Loucy (cell line): Measurements from ENCODE around the gene CAMTA1.

Experiments used
- H2AFZ ChIP-seq: fragments of 200-600 bp; sonication (generic); 2 replicates; pipeline ENCODE4 v1.6.0; 2016; ENCODE audit warnings: antibody characterized with exemption, mild to moderate bottlenecking, low read length, moderate library complexity
- H3F3A ChIP-seq: fragments of 200-600 bp; 2 replicates; pipeline ENCODE4 v1.6.0; 2016; ENCODE audit warnings: antibody characterized with exemption, low read depth, mild to moderate bottlenecking
- H3K27me3 ChIP-seq: fragments of 200-600 bp; sonication (generic); 2 replicates; pipeline ENCODE4 v1.6.1; 2014; ENCODE audit warnings: low read length, mild to moderate bottlenecking; ENCODE audit not compliant: insufficient read depth, poor library complexity, severe bottlenecking
- H3K36me3 ChIP-seq: fragments of 200-600 bp; sonication (generic); 2 replicates; pipeline ENCODE4 v1.6.1; 2016; ENCODE audit warnings: low read length; ENCODE audit not compliant: insufficient read depth
- H3K4me1 ChIP-seq: fragments of 200-600 bp; sonication (generic); 2 replicates; pipeline ENCODE4 v1.5.1; 2014; ENCODE audit warnings: low read length, mild to moderate bottlenecking; ENCODE audit not compliant: insufficient read depth, poor library complexity, severe bottlenecking
- H3K4me2 ChIP-seq: fragments of 200-600 bp; sonication (generic); 2 replicates; pipeline ENCODE4 v1.6.0; 2014; ENCODE audit warnings: antibody characterized with exemption, low read length, low read depth, mild to moderate bottlenecking; ENCODE audit not compliant: poor library complexity, severe bottlenecking
- H3K4me3 ChIP-seq: fragments of 200-600 bp; sonication (generic); 2 replicates; pipeline ENCODE4 v1.5.1; 2014; ENCODE audit warnings: low read length, mild to moderate bottlenecking, mixed read lengths; ENCODE audit not compliant: poor library complexity, severe bottlenecking
- H3K79me2 ChIP-seq: fragments of 200-600 bp; sonication (generic); 2 replicates; pipeline ENCODE4 v1.6.1; 2014; ENCODE audit warnings: low read length; ENCODE audit not compliant: insufficient read depth
- H3K9ac ChIP-seq: fragments of 200-600 bp; sonication (generic); 2 replicates; pipeline ENCODE4 v1.6.0; 2014; ENCODE audit warnings: mild to moderate bottlenecking, low read depth, low read length, moderate library complexity; ENCODE audit not compliant: poor library complexity, severe bottlenecking
- H3K9me2 ChIP-seq: fragments of 200-600 bp; sonication (generic); replicated peaks from 2 replicates; pipeline ENCODE4 v1.6.1; 2016; ENCODE audit warnings: low read depth, low read length, mixed read lengths
- H3K9me3 ChIP-seq: fragments of 200-600 bp; sonication (generic); 2 replicates; pipeline ENCODE4 v1.6.1; 2014; ENCODE audit warnings: mild to moderate bottlenecking, antibody characterized with exemption, low read length, low read depth; ENCODE audit not compliant: insufficient read depth
- H4K20me1 ChIP-seq: fragments of 200-600 bp; sonication (generic); 2 replicates; pipeline ENCODE4 v1.6.0; 2014; ENCODE audit warnings: antibody characterized with exemption, low read length, mild to moderate bottlenecking; ENCODE audit not compliant: insufficient read depth, poor library complexity, severe bottlenecking
- CTCF ChIP-seq: fragments of 200-600 bp; sonication (generic); conservative IDR thresholded peaks from 2 replicates; pipeline ENCODE4 v1.5.1; 2014; ENCODE audit warnings: mild to moderate bottlenecking, antibody characterized with exemption, low read length
- EZH2phosphoT487 ChIP-seq: fragments of 200-600 bp; IDR thresholded peaks from 2 replicates; pipeline ENCODE4 v1.6.1; 2018; ENCODE audit warnings: antibody characterized with exemption, mild to moderate bottlenecking, moderate library complexity, borderline replicate concordance

CAMTA1 gene

GRCh38 chr1:6905331-6905730 is 120.1 kb downstream of the CAMTA1 start:
- no peak overlapping the region for H3K4me2 ChIP-seq
- peaks cover 5% of the 10 kb centered on the region for H3K4me1 ChIP-seq
- no peak for TF ChIP-seq CTCF
- TF ChIP-seq EZH2phosphoT487: no peak
- no peaks in the 10 kb centered on the region for H3K9me2 ChIP-seq
- H3K4me3 ChIP-seq: no peak overlapping the region
- H3K9me3 ChIP-seq: no peaks in the 10 kb centered on the region
- H4K20me1 ChIP-seq: no peaks in the 10 kb centered on the region
- no peak overlapping the region for H2AFZ ChIP-seq
- no peaks in the 10 kb centered on the region for H3F3A ChIP-seq
- H3K9ac ChIP-seq: no peak overlapping the region
- no peaks in the 10 kb centered on the region for H3K79me2 ChIP-seq
- H3K27me3 ChIP-seq: no peaks in the 10 kb centered on the region
- no peaks in the 10 kb centered on the region for H3K36me3 ChIP-seq

- Histone ChIP-seq H3F3A (no peaks in the 10 kb centered on the region), H3K9me3 (no peaks in the 10 kb centered on the region), H3K4me2 (no peak overlapping the region), H3K9ac (no peak overlapping the region), H3K4me3 (no peak overlapping the region), H2AFZ (no peak overlapping the region), H3K9me2 (no peaks in the 10 kb centered on the region), H3K36me3 (no peaks in the 10 kb centered on the region), H3K4me1 (peaks cover 5% of the 10 kb centered on the region), H4K20me1 (no peaks in the 10 kb centered on the region), H3K27me3 (no peaks in the 10 kb centered on the region), H3K79me2 (no peaks in the 10 kb centered on the region)
- TF ChIP-seq EZH2phosphoT487 (no peak), CTCF (no peak)
These were observed 120.5 kb downstream of the CAMTA1 start for GRCh38 chr1:6905790-6906189.

GRCh38 chr1:6906783-6907182 is 121.5 kb downstream of the CAMTA1 start:
- peaks cover 5% of the 10 kb centered on the region for H3K4me1 ChIP-seq
- no peak overlapping the region for H3K9ac ChIP-seq
- H3K79me2 ChIP-seq: no peaks in the 10 kb centered on the region
- no peak overlapping the region for H3K4me3 ChIP-seq
- no peak overlapping the region for H3K4me2 ChIP-seq
- no peak overlapping the region for H2AFZ ChIP-seq
- no peaks in the 10 kb centered on the region for H3K36me3 ChIP-seq
- H3F3A ChIP-seq: no peaks in the 10 kb centered on the region
- TF ChIP-seq EZH2phosphoT487 (no peak), CTCF (no peak)
- H3K9me3 ChIP-seq: no peaks in the 10 kb centered on the region
- no peaks in the 10 kb centered on the region for H4K20me1 ChIP-seq
- H3K9me2 ChIP-seq: no peaks in the 10 kb centered on the region
- H3K27me3 ChIP-seq: no peaks in the 10 kb centered on the region
